Adrenal gland (tissue), 5 donors: ENCODE measurements around the gene MOB3C.

Experiments
- POLR2A ChIP-seq, 2 donors: fragments of 450-650 bp; IDR thresholded peaks; one replicate each; pipeline ENCODE4 v1.6.1; 2017; ENCODE audit warnings: antibody characterized with exemption in 2 of 2, mild to moderate bottlenecking in 2 of 2, moderate library complexity in 1 of 2
- TF ChIP-seq, protein P1 (sequence below), 6 experiments: fragments of 450-650 bp in 4 of 6; fragments of 200-600 bp in 2 of 6; sonication (generic) in 1 of 6; IDR thresholded peaks; 1 replicate in 5 of 6; 2 replicates in 1 of 6; pipeline versions ENCODE4 v1.5.1 to v1.8.0; 2016 to 2021; ENCODE audit warnings: antibody characterized with exemption in 6 of 6, mild to moderate bottlenecking in 2 of 6, moderate library complexity in 1 of 6
- donor health status: DM: no; HTN: no; CAD: no.

DNA sequence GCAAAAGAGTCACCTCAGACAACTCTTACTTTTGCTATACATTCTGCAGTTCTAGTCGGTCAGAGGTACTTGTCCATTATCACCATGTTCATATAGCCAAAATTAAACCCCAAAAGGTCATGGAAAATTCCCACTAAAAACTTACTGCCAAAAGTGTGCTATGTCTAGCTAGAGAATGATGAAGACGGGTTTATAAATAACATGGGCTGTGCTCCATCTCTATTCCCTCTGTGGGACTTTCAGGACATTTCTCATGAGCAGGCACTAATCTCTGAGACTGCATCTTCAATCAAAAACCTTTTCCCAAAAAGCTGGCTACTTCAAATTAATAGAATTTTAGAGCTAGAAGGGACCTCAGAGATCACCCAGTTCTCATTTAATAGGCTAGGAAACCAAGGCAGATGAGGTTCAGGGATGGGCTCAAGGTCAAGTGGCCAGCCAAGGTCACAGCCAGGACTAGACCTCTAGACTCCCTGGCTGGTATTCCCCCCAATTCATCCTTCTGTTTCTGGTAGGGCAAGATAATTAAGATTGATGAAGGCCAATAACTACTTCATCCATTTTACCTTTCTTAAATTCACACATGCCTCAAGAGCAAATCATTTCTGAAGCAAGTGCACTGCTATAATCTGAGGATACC lies 21.0 kb upstream of the MOB3C start:
- TF ChIP-seq, protein P1, sequence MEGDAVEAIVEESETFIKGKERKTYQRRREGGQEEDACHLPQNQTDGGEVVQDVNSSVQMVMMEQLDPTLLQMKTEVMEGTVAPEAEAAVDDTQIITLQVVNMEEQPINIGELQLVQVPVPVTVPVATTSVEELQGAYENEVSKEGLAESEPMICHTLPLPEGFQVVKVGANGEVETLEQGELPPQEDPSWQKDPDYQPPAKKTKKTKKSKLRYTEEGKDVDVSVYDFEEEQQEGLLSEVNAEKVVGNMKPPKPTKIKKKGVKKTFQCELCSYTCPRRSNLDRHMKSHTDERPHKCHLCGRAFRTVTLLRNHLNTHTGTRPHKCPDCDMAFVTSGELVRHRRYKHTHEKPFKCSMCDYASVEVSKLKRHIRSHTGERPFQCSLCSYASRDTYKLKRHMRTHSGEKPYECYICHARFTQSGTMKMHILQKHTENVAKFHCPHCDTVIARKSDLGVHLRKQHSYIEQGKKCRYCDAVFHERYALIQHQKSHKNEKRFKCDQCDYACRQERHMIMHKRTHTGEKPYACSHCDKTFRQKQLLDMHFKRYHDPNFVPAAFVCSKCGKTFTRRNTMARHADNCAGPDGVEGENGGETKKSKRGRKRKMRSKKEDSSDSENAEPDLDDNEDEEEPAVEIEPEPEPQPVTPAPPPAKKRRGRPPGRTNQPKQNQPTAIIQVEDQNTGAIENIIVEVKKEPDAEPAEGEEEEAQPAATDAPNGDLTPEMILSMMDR (IDR thresholded peaks at IDR 0.05): no peak
- TF ChIP-seq POLR2A (IDR thresholded peaks at IDR 0.05): no peak
